ENCODE results near the gene ATXN7L3.
A peak's percentile ranks its signal among the peaks of the same experiment; 100 is the strongest.

DNA sequence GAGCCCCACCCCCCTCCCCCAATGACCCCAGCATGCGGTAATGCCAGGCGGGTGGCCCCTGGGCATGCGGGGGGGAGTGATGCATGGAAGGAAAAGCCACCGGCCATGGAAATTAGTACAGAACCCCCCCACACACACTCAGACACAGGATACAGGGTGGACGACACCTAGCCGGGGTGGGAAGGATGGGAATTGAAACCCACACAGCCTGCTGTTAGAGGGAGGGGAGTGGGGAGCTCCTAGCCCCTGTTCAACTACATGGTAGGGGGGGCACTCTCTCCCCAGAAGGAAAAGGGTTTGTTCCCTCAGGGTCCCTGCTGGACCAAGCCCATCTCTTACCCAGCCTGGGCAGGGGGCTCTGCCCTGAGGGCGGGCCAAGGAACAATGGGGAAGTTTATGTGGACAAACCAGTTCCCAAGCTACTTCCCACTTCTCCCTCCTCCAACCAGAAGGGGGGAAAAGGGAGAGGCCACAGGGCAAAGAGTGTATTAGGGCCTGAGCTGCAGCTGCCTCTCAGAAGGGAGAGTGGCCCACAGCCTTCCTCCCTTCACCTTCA lies 7.7 kb downstream of the ATXN7L3 start:
- TF ChIP-seq, protein P1, sequence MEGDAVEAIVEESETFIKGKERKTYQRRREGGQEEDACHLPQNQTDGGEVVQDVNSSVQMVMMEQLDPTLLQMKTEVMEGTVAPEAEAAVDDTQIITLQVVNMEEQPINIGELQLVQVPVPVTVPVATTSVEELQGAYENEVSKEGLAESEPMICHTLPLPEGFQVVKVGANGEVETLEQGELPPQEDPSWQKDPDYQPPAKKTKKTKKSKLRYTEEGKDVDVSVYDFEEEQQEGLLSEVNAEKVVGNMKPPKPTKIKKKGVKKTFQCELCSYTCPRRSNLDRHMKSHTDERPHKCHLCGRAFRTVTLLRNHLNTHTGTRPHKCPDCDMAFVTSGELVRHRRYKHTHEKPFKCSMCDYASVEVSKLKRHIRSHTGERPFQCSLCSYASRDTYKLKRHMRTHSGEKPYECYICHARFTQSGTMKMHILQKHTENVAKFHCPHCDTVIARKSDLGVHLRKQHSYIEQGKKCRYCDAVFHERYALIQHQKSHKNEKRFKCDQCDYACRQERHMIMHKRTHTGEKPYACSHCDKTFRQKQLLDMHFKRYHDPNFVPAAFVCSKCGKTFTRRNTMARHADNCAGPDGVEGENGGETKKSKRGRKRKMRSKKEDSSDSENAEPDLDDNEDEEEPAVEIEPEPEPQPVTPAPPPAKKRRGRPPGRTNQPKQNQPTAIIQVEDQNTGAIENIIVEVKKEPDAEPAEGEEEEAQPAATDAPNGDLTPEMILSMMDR (IDR thresholded peaks at IDR 0.05) = no peak
- peak; percentile 55 for TF ChIP-seq POLR2A (IDR thresholded peaks at IDR 0.05)
- TF ChIP-seq EP300 (IDR thresholded peaks at IDR 0.05; ENCODE audit: low read depth) = no peak
